DMS114 treated with DMSO at 0.1 percent for 48 hours (cell line): ENCODE results near the gene SYCN.

Source experiments
- DNase-seq: peaks from one replicate; lab custom pipeline; 2025; ENCODE audit not compliant: unreplicated experiment; lab: John Stamatoyannopoulos, UW

SYCN gene

GRCh38 chr19:39196320-39196719 lies 7.7 kb downstream of the SYCN start:
- DNase-seq, result no peak

DNA sequence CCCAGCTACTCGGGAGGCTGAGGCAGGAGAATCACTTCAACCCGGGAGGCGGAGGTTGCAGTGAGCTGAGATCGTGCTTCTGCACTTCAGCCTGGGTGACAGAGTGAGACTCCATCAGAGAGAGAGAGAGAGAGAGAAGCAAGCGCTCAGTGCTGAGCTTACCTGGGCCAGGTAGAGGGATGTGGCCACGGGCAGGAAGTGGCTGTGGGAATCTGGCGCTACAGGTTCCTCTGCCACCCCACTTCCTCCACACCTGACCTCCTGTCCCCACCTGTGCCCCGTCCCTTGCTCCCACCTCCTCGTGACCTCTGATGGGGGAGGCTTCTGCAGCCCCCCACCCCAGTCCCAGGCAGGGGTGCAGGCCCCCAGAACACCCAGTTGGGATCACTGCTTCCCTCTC lies 8.3 kb downstream of the SYCN start:
- no peak for DNase-seq

DNA sequence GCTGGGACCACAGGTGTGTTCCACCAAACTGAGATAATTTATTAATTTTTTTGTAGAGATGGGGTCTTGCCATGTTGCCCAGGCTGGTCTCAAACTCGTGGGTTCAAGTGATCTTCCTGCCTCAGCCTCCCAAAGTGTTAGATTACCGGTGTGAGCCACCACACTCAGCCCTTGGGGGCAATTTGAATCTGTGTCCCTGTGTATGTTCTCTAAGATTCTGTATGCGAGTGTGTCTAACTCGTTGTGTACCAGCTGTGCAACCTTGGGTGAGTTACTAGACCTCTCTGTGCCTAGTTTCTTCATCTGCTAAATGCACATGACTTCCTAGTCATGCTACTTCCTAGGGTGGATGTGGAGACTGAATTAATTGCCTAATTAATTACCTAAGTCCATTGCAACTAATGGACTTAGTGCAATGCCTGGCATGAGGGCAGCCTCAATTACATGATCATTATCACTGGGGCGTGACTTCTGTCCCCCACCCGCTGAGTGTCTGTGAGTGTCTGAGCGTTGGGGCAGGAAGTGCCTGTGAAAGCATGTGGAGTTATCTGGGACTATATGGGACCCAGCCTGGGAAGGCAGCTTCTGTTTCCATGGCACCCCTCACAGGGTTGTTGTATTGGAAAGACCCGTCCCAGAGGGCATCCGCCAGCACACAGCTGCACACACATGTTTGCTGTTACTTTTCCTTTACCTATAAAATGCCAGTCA lies 9.1 kb downstream of the SYCN start:
- DNase-seq, result no peak

DNA sequence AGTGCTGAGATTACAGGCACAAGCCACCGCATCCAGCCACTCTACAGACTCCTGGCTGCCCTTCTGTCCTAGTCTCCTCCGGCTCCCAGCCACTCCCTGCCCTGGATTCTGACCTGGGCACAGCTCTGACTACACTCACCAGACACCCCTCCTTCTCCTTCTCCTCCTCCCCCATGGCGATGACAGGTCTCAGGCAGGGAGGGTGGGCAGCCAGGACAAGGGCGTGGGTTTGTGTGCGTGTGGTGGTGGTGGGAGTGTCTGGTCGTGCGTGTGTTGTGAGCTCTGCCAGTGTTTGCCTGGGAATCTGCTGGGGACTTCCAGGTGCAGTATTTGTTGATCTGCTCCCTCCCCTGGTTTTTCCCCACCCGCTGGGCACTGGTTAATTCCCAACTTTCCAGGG lies 10.3 kb downstream of the SYCN start:
- no peak for DNase-seq

- no peak for DNase-seq
Observed at GRCh38 chr19:39192846-39193245, 11.2 kb downstream of the SYCN start.

GRCh38 chr19:39190768-39191167 lies 13.3 kb downstream of the SYCN start:
- DNase-seq, result no peak

- no peak for DNase-seq
Observed at GRCh38 chr19:39188960-39189359, 15.1 kb downstream of the SYCN start.

DNA sequence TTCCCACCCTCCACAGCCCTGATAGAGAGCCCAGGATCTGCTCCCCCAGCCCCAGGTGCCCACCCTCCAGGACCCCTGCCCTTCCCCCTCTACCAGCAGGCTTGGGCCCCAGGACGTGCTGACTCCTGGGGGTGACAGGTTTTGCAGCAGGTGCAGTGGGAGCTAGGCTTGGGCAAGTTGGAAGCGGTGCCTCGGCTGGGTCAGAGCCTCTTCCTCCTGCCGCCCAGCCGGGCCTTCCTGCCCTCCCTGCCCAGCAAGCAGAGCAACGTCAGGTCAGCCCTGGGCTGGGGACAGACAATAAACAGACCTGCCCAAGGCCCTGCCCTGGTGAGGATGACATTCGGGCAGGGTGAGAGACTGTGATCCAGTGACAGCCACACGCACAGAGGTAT lies 16.5 kb downstream of the SYCN start:
- DNase-seq, result no peak

DNA sequence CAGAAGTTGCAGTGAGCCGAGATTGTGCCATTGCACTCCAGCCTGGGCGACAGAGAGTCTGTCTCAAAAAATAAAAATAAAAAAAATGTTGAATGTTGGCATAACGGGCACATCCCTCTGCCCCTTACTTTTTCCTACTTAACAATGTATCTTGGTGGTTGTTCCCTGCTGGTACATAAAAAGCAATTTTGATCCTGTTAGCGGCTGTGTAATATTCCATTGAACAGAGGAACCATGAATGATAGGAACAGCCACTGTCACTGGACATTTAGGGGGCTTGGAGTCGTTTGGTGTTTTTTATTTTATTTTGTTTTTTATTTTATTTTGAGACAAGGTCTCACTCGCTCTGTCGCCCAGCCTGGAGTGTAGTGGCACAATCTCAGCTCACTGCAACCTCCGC lies 17.7 kb downstream of the SYCN start:
- DNase-seq, result no peak

DNA sequence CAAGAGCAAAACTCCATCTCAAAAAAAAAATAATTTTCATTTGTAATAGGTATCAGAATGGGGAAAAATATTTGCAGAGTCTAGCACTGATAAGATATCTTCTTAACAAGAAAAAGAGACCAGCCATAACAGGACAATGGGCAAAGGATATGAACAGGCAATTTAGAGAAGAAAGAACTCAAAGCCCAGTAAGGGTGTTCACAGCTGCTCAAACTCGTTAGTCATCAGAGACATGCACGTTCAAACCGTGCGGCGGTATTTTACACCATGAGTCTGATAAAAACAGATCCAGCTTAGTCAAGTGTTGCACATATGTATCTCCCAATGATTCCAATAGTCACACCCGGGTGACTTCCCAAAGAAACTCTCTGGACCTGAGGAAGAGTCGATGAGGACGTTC lies 21.0 kb downstream of the SYCN start:
- DNase-seq, result no peak

- no peak for DNase-seq
Observed at GRCh38 chr19:39182174-39182505, 21.9 kb downstream of the SYCN start.

- DNase-seq, result no peak
Observed at GRCh38 chr19:39181500-39182173, 22.4 kb downstream of the SYCN start.

DNA sequence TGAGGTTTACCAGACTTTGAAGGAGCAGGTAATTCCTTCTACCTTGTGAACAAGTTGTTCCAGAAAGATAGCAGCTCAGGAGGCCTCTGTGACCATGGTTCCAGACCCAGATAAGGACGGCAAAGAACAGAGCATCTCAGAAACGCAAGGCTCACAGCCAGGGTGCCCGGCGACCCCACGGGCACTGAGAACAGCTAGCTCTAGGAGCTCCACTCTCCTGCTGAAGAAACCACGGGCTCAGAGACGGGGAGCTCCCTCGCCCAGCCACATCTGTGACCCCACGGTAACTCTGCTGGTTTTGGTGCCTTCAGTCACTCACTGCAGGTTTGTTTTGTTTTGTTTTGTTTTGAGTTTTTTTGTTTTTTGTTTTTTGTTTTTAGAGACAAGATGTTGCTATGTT lies 23.3 kb downstream of the SYCN start:
- DNase-seq, result no peak

GRCh38 chr19:39179754-39180153 lies 24.3 kb downstream of the SYCN start:
- DNase-seq, result no peak

DNA sequence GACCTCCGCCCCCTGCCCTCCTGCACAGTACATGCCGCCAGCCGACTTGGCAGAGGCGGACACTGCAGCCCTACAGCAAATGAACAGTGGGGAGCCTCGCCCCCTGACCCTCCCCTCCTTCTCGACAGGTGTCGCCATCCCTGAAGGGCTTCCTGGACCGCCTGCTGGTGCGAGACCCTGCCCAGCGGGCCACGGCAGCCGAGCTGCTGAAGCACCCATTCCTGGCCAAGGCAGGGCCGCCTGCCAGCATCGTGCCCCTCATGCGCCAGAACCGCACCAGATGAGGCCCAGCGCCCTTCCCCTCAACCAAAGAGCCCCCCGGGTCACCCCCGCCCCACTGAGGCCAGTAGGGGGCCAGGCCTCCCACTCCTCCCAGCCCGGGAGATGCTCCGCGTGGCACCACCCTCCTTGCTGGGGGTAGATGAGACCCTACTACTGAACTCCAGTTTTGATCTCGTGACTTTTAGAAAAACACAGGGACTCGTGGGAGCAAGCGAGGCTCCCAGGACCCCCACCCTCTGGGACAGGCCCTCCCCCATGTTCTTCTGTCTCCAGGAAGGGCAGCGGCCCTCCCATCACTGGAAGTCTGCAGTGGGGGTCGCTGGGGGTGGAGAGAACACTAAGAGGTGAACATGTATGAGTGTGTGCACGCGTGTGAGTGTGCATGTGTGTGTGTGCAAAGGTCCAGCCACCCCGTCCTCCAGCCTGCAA lies 25.6 kb downstream of the SYCN start:
- DNase-seq, result no peak

DNA sequence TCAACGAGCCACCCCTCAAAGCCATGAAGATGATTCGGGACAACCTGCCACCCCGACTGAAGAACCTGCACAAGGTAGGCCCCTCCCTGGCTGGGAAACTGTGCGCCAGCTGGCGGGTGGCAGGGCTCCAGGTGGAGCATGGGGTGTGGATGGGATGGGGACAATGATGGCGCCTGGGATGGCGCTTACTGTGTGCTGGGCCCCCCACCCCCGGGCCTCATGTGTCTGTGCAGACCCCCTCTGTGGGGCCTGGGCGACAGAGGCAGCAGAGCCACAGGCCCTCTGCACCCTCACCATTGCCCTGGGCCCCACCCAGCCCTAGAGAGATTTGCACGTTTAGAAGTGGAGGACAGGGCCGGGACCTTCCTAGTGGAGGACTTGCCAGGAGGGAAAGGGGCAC lies 26.3 kb downstream of the SYCN start:
- DNase-seq, result no peak

DNA sequence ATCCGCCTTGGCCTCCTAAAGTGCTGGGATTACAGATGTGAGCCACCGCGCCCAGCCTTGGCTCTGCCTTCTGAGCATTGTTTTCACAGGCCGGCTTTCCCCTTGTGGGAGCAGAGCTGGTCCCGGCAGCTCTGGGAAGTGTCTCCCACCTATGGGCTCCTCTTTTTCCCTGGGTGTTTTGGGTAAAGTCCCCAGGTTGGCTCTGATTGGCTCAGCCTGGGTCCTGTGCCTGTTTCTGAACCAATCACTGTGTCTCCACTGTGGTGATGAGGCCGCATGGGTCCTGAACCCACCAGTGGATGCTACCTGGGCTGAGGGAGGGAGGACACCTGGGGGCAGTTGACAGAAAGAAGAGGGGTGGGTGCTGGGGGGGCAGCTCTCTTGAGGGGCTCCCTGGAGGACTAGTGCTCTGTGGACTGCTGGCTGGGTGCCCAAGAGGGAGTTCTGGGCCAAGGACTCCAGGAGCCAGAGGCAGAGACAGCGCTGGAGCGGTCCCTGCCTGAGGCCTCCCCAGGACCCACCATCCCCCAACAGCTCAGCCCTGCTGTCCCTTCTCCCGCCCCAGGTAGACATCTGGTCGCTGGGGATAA lies 26.9 kb downstream of the SYCN start:
- DNase-seq, result no peak

DNA sequence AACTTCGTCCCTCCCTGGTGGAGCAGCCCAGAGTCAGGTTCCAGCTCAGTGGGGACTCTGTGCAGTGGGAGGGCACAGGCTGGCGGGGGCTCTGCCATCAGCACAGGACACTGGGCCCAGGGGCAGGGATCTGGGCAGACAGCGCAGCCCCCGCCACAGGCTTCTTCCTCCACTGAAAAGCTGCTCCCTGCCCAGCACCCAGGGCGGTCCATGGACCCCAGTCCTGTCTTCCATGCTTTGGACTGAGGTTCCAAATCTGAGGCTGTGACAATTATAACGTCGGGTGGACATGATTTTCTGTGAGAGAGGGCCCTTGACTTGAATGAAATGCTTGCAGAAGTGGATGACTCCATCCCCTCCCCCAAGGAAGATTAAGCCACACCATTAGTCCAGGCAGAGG lies 28.5 kb downstream of the SYCN start:
- no peak for DNase-seq

GRCh38 chr19:39174558-39175544 lies 29.2 kb downstream of the SYCN start:
- no peak for DNase-seq

GRCh38 chr19:39174142-39174541 lies 29.9 kb downstream of the SYCN start:
- no peak for DNase-seq

DNA sequence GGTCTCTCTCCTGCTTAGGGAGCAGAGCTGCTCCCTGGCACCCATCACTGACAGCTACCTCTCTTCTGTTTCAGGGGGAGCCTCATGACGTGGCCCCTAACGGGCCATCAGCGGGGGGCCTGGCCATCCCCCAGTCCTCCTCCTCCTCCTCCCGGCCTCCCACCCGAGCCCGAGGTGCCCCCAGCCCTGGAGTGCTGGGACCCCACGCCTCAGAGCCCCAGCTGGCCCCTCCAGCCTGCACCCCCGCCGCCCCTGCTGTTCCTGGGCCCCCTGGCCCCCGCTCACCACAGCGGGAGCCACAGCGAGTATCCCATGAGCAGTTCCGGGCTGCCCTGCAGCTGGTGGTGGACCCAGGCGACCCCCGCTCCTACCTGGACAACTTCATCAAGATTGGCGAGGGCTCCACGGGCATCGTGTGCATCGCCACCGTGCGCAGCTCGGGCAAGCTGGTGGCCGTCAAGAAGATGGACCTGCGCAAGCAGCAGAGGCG lies 30.5 kb downstream of the SYCN start:
- no peak for DNase-seq
